HG02981 (cell line): ENCODE data around the gene MBLAC1.

Experiments used
- ATAC-seq: cut with Tn5 transposase; IDR thresholded peaks from one replicate; pipeline ENCODE4 v1.9.1; 2021; ENCODE audit warnings: mild to moderate bottlenecking, moderate library complexity; ENCODE audit not compliant: unreplicated experiment

MBLAC1 gene

DNA sequence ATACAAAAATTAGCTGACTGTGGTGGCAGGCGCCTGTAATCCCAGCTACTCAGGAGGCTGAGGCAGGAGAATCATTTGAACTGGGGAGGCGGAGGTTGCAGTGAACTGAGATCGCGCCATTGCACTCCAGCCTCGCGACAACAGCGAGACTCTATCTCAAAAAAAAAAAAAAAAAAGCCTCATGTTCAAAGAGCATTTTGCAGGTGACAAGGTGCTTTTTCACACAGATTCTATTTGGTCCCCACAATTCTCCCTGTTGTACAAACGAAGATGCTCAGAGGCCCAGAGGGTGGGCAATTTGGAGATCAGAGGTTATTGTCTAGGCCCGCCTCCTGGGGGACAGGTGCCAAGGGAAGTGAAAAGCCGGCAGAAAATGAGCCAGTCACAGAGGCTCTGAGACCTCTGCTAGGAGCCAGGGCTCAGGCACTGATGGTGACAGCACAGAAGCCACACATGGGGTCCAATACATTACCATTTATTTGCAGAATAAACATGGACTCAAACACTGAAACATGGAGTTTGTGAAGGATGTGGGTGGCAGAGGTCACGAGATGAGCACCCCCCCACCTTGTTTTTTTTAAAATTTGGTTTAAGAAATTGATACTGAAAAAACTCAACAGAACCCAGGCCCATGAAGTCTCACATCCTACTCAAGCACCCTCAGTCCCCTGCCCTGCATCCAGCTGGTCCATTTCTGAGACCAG lies 42.5 kb downstream of the MBLAC1 start:
- no peak for ATAC-seq

DNA sequence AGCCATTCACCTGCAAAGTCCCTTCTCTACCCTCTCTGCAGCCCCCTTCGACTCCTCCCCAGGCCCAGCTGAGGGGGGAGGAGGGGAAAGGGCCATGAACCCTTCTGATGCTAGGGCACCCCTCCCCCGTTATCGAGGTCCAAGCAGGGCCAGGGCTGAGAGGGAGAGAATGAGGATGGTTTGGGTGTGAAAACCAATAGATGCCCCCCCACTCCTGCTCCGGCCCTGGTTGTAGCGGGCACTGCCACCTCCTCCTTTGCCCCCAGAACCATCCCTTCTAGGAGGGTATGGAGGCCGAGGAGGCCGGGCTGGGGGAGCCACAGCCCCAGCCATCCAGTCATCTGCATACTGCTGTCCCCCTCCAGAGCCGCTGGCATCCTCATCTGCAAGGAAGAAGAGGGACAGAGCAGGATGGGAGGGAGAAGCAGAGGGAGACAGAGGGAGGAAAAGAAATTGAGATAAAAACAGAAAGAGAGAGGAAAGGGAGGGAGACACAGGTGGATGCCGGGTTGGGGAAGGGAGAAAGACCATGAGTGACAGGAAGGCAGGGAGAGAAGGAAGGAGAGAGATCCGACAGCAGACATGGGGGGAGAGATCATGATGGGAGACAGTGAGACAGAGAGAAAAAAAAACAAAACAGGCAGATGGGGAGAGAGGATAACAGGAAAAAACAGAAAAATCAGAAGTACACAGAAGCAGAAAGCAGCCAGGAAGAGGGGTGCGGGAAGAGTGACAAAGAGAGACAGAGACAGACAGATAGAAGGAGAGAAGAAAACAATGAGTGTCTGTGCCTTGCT lies 43.5 kb downstream of the MBLAC1 start:
- ATAC-seq = no peak

DNA sequence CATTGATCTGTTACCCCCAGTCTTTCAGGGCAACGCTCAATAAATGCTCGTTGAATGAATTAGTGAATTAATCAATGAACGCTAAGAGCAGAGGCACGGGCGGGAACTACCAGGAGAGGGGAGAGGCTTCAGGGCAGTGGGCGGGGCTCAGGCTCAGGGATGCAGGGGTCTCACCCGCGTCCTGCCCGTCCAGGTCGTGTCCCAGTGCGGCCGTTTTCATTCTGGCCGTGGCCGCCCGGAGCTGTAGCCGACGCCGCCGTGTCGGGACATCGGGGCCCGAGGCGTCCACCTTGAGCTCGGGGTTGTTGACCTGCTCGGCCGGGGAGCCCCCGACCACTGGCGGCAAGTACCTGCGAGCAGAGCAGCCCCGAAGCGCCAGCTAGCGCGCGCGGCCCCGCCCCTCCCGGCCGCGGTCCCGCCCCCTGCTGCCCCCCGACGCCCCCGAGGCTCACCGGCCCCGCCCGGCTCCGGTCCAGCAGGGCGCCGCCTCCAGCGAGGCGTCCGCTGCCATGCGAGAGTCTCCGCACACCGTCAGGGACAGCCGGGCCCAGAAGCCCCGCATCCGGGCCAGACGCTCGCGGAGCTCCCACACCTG lies 44.4 kb downstream of the MBLAC1 start:
- no peak for ATAC-seq

DNA sequence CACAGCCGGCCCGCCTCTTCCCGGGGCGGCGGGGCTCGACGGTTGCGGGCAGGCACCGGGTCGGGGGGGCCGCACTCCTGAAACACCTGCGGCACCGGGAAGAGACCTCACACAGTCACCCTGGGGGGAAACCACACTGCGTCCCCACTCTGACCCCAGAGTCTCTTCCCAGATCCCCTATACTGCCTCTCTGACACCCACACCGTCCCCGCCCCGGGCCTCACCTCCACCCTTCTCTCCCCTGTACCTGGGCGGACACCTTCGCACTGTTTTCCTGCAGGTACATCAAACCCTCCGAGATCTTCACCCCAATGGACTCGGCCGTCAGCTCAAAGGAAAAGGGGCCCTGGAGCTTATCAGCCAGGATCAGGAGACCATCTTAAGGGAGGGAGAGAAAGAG lies 45.1 kb downstream of the MBLAC1 start:
- no peak for ATAC-seq

DNA sequence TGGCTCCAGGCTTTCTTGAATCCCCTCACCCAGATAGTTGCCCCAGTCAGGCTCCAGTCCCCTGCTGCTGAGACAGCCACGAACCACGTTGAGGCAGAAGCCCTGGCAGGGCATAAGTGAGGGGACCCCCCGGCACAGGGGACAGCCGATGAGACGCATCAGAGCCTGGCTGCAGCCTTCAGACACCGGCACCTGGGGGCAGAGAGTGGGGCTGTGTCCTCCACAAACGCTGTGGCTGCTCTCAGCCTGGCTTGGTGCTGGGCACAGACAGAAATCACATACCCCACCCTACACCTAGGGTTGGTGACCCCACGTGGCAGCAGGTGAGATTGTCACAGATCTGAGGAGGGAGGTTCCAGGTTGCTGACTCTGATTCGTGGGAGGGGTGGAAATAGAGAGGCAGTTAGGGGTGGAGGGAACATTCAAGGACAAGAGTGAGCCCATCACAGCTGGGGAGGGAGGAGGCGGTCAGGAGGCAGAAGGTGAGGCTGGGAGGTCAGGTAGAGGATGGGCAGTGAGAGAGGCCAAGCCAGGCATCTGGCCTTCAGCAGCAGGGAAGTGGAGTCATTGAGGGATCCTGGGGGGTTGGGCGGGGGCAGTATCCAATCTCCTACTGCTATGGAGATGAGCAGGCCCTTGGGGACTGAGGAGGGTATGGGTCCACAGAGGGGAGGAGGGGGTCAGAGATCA lies 47.2 kb downstream of the MBLAC1 start:
- no peak for ATAC-seq

DNA sequence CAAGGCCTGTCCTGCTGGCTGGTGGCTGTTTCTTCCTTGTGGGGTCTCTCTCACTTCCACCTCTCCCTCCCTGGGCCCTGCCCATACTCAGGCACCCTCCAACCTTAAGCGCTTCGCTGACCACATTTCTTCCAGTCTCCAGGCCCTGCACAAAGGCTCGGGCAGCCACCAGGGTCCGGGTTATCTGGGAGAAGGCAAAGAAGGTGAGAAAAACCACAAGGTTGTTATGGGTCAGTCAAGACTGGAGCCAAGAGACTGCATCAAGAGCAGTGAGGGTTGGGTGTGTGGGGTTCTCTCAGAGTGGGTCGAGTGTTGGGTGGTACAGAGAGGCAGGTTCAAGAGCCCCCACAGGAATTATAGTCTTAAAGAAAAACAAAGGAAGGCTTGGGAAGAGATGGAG lies 47.8 kb downstream of the MBLAC1 start:
- ATAC-seq = no peak

DNA sequence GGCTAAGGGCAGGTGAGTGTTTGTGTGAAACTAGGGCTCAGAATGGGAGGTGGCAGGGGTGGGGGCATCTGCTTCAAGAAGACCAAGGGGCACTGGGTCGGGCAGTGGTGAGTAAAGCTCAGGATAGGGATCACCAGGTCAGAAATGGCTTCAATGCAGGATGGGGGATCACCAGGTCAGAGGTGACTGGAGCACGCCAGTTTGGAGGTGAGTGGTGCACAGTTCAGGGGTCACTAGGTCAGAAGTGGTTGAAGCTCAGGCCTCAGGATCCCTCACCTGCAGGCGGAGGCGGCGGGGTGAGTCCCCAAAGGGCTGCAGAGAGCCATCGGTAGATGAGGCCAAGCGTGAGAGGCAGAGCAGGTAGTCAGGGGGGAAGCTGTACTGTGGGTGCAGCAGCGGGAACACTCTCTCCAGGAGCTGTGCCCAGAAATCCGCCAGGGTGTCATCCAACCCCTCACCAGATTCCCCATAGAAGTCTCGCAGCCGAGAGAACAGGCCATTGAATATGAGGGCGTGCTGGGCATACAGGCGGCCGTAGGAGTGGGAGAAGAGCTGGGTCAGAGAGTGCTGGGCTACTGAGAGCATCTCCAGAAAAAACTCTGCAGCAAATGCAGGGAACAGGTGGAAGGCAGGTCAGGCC lies 48.6 kb downstream of the MBLAC1 start:
- no peak for ATAC-seq

DNA sequence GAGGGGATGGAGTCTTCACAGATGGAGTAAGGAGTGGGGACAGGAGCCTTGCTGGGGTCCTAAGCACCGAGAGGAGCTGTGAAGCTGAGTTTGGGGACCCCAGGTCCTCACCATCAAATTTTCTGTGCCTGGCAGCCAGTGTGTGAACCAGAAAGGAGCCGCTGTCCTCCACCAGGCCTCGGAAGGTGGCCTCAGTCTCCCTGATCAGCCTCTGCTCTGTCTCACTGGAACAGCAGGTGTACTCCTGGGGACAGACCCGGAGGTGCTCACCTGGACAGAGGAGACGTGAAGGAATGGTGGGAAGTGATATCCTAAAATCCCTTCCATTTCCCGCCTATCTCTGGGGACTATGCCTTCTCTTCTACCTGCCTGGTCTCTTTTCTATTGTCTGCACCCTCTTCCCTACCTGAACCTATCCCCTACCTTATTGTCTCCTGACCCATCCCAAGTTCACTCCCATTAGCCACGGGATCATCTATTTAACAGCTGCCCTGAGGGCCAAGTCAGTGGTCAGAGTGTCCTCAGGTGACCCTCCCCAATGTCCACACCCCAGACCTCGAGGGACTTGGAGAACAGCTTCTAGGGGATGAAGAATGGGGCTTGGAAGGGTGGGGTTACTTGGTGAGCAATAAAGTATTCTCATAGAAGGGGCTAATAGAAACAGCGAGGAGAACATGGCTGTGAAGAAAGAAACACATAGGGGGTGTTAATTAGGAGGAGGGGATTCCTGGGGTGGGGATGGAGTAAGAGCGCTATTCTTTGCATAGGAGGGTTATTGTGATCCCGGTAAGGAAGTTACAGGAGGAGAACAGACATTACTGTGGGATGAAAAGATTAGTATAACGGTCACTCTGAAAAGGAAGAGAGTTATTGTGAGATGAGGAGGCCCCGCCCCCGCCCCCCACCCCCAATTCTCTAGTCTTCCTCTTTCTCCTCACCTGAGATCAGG lies 49.6 kb downstream of the MBLAC1 start:
- ATAC-seq = no peak

DNA sequence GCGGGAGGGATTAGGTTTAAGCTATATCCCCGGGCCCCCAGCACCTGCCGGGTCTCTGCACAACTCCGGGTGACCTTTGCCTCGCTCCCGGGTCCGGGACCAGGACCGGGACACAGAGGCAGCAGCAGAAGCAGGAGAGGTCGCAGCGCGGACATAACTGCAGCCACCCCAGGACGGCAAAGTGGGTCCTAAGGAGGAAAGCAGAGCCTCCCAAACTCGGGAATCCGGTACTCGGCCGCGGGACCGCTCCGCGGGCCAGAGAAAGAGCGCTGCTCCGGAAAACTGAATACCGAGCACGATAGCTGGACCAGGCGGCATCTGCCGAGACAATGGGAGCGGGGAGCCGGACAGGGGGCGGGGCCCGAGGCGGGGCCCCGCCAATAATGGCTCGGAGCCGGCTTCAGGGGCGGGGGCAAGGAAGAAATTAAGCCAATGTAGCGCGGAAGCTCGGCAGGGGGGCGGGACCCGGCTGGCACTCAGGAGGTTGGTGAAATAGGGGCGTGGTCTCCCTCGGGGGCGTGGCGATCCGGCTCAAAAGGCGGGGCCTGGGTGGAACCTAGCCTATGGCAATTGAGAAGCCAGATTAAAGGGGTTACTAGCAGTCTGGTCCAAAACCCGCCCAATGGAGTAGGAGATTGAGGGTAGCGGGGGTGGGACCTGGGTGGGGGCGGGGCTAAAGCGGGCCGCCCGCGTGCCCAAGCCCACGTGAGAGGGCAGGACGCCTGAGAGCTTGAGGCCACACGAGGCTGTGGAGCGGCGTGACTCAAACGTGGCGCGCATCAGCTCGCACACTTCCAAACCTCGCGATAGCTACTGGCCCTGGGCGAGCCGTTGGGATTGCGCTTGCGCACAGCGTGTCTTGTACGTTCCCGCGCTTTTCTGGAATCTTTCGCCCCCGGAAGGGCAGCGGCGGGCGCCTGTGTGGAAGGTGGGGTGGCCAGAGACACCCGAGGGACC lies 50.6 kb downstream of the MBLAC1 start, which contains the start of the genes GPC2 and STAG3:
Gene GPC2 (minus strand): TSS at position 337 of the 957 bp plus-strand sequence. CDS start 182 bp downstream, at position 155.
Gene STAG3 (plus strand): TSS at position 874 of the 957 bp plus-strand sequence. CDS start 2,639 bp downstream, outside the sequence.
- ATAC-seq = peak; percentile 89
